Brain microvascular endothelial cell (primary cell): ENCODE data around the gene SDF4.

Experiments
- DNase-seq: peaks from one replicate; pipeline ENCODE4 v3.0.0-alpha.2; 2020
- H3K27ac ChIP-seq: fragments of 250-450 bp; sonication (Bioruptor Pico); 2 replicates; pipeline ENCODE4 v1.5.1; 2020; ENCODE audit warnings: mild to moderate bottlenecking, moderate library complexity
- H3K27me3 ChIP-seq: fragments of 250-450 bp; sonication (Bioruptor Pico); replicated peaks from 2 replicates; pipeline ENCODE4 v1.5.1; 2020; ENCODE audit warnings: mild to moderate bottlenecking
- H3K36me3 ChIP-seq: fragments of 250-450 bp; sonication (Bioruptor Pico); replicated peaks from 2 replicates; pipeline ENCODE4 v1.5.1; 2020; ENCODE audit warnings: mild to moderate bottlenecking
- H3K4me3 ChIP-seq: 2 replicates; pipeline ENCODE4 v1.5.1; 2011; ENCODE audit warnings: low read depth, mild to moderate bottlenecking, control low read depth, low read length, moderate library complexity
- CTCF ChIP-seq: IDR thresholded peaks from 2 replicates; pipeline ENCODE4 v1.5.1; 2011; ENCODE audit warnings: low read depth, mild to moderate bottlenecking, moderate library complexity, low read length, control low read depth, inconsistent platforms; ENCODE audit errors: missing control alignments
- in situ Hi-C: cut with HindIII; loops from 2 replicates; pipeline ENCODE4 v1.10.0; 2017; ENCODE audit warnings: low sequenced_read_pairs, low pct_ligation_motif_present

SDF4 gene

GRCh38 chr1:1199961-1200875 is 31.6 kb downstream of the SDF4 start:
- in situ Hi-C loops, result no loop called here
- Histone ChIP-seq H3K27ac (no peak overlapping the region), H3K4me3 (no peak overlapping the region)

GRCh38 chr1:1199141-1199960 is 32.5 kb downstream of the SDF4 start:
- no peak for DNase-seq
- in situ Hi-C loops, result no loop called here
- H3K27ac ChIP-seq, result no peak overlapping the region
- no peaks in the 10 kb centered on the region for H3K36me3 ChIP-seq
- no peak for TF ChIP-seq CTCF
- H3K4me3 ChIP-seq, result no peak overlapping the region
- H3K27me3 ChIP-seq, result peaks cover 7% of the 10 kb centered on the region

More at GRCh38 chr1:1199961-1200875, 31.6 kb downstream of the SDF4 start:
- no peak for TF ChIP-seq CTCF
- Histone ChIP-seq H3K36me3 (no peaks in the 10 kb centered on the region), H3K27me3 (peaks cover 9% of the 10 kb centered on the region)
- DNase-seq, result no peak

- Histone ChIP-seq H3K4me3 (no peak overlapping the region), H3K27ac (no peak overlapping the region), H3K36me3 (no peaks in the 10 kb centered on the region), H3K27me3 (peaks cover 6% of the 10 kb centered on the region)
- in situ Hi-C loops, result no loop called here
- no peak for TF ChIP-seq CTCF
- no peak for DNase-seq
These were observed 33.2 kb downstream of the SDF4 start for GRCh38 chr1:1198423-1199140.

GRCh38 chr1:1197551-1198422 is 34.0 kb downstream of the SDF4 start:
- in situ Hi-C loops, result no loop called here
- TF ChIP-seq CTCF, result no peak
- H3K27ac ChIP-seq, result no peak overlapping the region
- no peak overlapping the region for H3K4me3 ChIP-seq
- peaks cover under 1% of the 10 kb centered on the region for H3K27me3 ChIP-seq
- DNase-seq, result no peak
- no peaks in the 10 kb centered on the region for H3K36me3 ChIP-seq

GRCh38 chr1:1197188-1197500 is 34.7 kb downstream of the SDF4 start:
- no peak for DNase-seq
- in situ Hi-C loops, result no loop called here
- Histone ChIP-seq H3K36me3 (no peaks in the 10 kb centered on the region), H3K27me3 (no peaks in the 10 kb centered on the region), H3K27ac (no peak overlapping the region), H3K4me3 (no peak overlapping the region)
- TF ChIP-seq CTCF, result no peak
